ENCODE results near the gene SERPINA1. TPM values are rescaled to one million over a fixed set of nuclear protein-coding genes. Genes with fewer than 3 reads are reported as not detected.
"Not testable (repeated sequence)": the region's sequence is repeated elsewhere in the genome, so short reads cannot be mapped to it uniquely, and the experiment has no call there.

Gene SERPINA1
- total and polyA plus RNA-seq, 2 donors (not counting 1 experiment from before 2014, with no cell fraction given), result 0.69 to 6.8 TPM

- Histone ChIP-seq H3K27ac (ENCODE audit: low read length in 2 of 2) (no peak overlapping the region), H3K4me1 (ENCODE audit: control insufficient read depth in 2 of 2, insufficient read depth in 2 of 2, low read length in 2 of 2) (no peaks in the 10 kb centered on the region), H3K36me3 (replicated peaks in 1 of 2; ENCODE audit: control extremely low read depth in 1 of 2, control insufficient read depth in 1 of 2, extremely low read depth in 1 of 2, insufficient read depth in 2 of 2, low read length in 1 of 2) (no peaks in the 10 kb centered on the region), H3K79me2 (ENCODE audit: control insufficient read depth, insufficient read depth, low read length) (no peaks in the 10 kb centered on the region), H3K4me3 (ENCODE audit: control extremely low read depth in 1 of 5, extremely low read depth in 1 of 5, insufficient read depth in 1 of 5, low read depth in 2 of 5, low read length in 4 of 5) (no peak overlapping the region), H3K27me3 (replicated peaks in 1 of 4; ENCODE audit: control extremely low read depth in 1 of 4, control insufficient read depth in 3 of 4, insufficient read depth in 4 of 4, low read length in 3 of 4) (no peaks in the 10 kb centered on the region), H3K9ac (ENCODE audit: low read length) (no peak overlapping the region), H4K20me1 (ENCODE audit: control insufficient read depth, insufficient read depth, low read length, poor library complexity, severe bottlenecking) (no peaks in the 10 kb centered on the region), H2AFZ (ENCODE audit: insufficient read depth, low read depth, low read length, poor library complexity, severe bottlenecking) (no peak overlapping the region), H3K4me2 (replicated peaks; ENCODE audit: low read depth, low read length, poor library complexity, severe bottlenecking) (no peak overlapping the region), H3K9me3 (ENCODE audit: control extremely low read depth in 1 of 3, control insufficient read depth in 2 of 3, insufficient read depth in 1 of 3, low read length in 2 of 3) (peaks cover 0 to 2% (median 0%) of the 10 kb centered on the region in 3 donors)
- intact Hi-C loops (cut with micrococcal nuclease), result no loop called here
- ChIA-PET POLR2A (no interaction called here), CTCF (no interaction called here)
- Mint-ChIP-seq H3K27me3 (no peaks in the 10 kb centered on the region), H3K4me1 (no peaks in the 10 kb centered on the region), H3K27ac (no peak overlapping the region), H3K4me3 (no peak overlapping the region), H3K9me3 (ENCODE audit: insufficient read depth) (no peaks in the 10 kb centered on the region)
- ATAC-seq (ENCODE audit: low read depth), result no peak
- 93% methylated on average over 2 of the region's 6 CpGs for WGBS (ENCODE audit: insufficient coverage)
- TF ChIP-seq EZH2 (IDR thresholded peaks at IDR 0.05; ENCODE audit: borderline replicate concordance, insufficient read depth, low read depth, low read length, poor library complexity, severe bottlenecking), result no peak
- TF ChIP-seq, protein P1, sequence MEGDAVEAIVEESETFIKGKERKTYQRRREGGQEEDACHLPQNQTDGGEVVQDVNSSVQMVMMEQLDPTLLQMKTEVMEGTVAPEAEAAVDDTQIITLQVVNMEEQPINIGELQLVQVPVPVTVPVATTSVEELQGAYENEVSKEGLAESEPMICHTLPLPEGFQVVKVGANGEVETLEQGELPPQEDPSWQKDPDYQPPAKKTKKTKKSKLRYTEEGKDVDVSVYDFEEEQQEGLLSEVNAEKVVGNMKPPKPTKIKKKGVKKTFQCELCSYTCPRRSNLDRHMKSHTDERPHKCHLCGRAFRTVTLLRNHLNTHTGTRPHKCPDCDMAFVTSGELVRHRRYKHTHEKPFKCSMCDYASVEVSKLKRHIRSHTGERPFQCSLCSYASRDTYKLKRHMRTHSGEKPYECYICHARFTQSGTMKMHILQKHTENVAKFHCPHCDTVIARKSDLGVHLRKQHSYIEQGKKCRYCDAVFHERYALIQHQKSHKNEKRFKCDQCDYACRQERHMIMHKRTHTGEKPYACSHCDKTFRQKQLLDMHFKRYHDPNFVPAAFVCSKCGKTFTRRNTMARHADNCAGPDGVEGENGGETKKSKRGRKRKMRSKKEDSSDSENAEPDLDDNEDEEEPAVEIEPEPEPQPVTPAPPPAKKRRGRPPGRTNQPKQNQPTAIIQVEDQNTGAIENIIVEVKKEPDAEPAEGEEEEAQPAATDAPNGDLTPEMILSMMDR (IDR thresholded peaks at IDR 0.05), result no peak
- no peak for DNase-seq
Observed at GRCh38 chr14:94370524-94370910, 17.9 kb downstream of the SERPINA1 start.

DNA sequence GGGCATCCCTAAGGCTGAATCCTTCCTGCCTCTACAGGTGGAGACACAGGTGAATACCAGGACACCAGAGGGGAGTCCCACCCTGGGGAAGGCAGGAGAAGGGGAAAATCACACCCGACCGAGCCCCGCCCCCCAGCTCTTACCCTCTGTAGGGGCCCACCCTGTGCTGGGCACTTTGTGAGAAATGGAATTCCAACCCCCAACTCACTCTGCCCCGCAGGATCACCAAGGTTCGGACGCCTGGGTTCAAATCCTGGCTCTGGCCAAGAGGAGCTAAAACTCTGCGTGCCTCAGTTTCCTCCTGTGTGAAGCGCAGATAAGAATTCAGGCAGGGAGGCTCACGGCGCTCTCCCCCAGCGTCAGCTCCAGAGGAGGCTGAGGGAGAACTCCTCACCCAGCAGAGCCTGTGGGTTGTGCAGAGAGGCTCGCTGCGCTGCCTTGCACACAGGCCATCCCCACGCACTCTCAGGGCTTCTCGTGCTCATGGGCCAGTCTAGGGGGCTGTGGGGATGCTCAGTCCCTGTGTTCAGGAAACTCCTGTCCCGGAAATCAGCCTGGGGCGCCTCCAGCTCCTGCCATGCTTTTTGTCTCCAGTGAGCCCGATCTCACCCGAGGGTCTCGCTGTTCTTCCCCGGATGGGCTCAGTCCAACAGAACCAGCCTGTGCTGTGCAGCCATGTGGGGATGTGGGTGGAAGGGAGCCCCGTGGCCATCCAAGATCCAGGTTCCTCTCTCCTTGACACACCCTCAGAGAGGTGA, 18.5 kb downstream of the SERPINA1 start:
- H3K27me3 Mint-ChIP-seq, H3K4me3 Mint-ChIP-seq: not testable (repeated sequence)

More for the DNA sequence above, 18.5 kb downstream of the SERPINA1 start:
- H3K27ac Mint-ChIP-seq; H4K20me1 ChIP-seq (ENCODE audit: control insufficient read depth, insufficient read depth, low read length, poor library complexity, severe bottlenecking); H3K9ac ChIP-seq (ENCODE audit: low read length); H3K36me3 ChIP-seq (replicated peaks in 1 of 2; ENCODE audit: control extremely low read depth in 1 of 2, control insufficient read depth in 1 of 2, extremely low read depth in 1 of 2, insufficient read depth in 2 of 2, low read length in 1 of 2); ATAC-seq (ENCODE audit: low read depth); H3K79me2 ChIP-seq (ENCODE audit: control insufficient read depth, insufficient read depth, low read length); H3K4me1 ChIP-seq (ENCODE audit: control insufficient read depth in 2 of 2, insufficient read depth in 2 of 2, low read length in 2 of 2); CTCF ChIA-PET; H3K27ac ChIP-seq (ENCODE audit: low read length in 2 of 2); DNase-seq; H2AFZ ChIP-seq (ENCODE audit: insufficient read depth, low read depth, low read length, poor library complexity, severe bottlenecking); H3K9me3 Mint-ChIP-seq (ENCODE audit: insufficient read depth); H3K27me3 ChIP-seq (replicated peaks in 1 of 4; ENCODE audit: control extremely low read depth in 1 of 4, control insufficient read depth in 3 of 4, insufficient read depth in 4 of 4, low read length in 3 of 4); H3K4me3 ChIP-seq (ENCODE audit: control extremely low read depth in 1 of 5, extremely low read depth in 1 of 5, insufficient read depth in 1 of 5, low read depth in 2 of 5, low read length in 4 of 5); POLR2A ChIA-PET; H3K4me2 ChIP-seq (replicated peaks; ENCODE audit: low read depth, low read length, poor library complexity, severe bottlenecking); intact Hi-C loops (cut with micrococcal nuclease); H3K4me1 Mint-ChIP-seq; H3K9me3 ChIP-seq (ENCODE audit: control extremely low read depth in 1 of 3, control insufficient read depth in 2 of 3, insufficient read depth in 1 of 3, low read length in 2 of 3): not testable (repeated sequence)
- WGBS (ENCODE audit: insufficient coverage), result 98% methylated on average over 6 of the region's 22 CpGs

Data from B cell (primary cell).